D721Med (cell line): Measurements from ENCODE around the gene TAF7L.

ENCODE experiments used
- DNase-seq: peaks from one replicate; pipeline ENCODE4 v3.0.0; 2011; ENCODE audit warnings: low spot score; ENCODE audit not compliant: insufficient read length
- FAIRE-seq: peaks from 2 replicates; lab custom pipeline; 2011; peaks lifted over from hg19 to GRCh38; lab: Jason Lieb, UNC
- TF ChIP-seq, protein P1 (sequence below): IDR thresholded peaks from 2 replicates; pipeline ENCODE4 v1.5.1; 2012; ENCODE audit warnings: mild to moderate bottlenecking, control low read depth; ENCODE audit not compliant: insufficient read depth; ENCODE audit errors: missing control alignments

The TAF7L gene

GRCh38 chrX:101220662-101221260 lies 70.4 kb downstream of the TAF7L start:
- FAIRE-seq = no peak
- DNase-seq = no peak

DNA sequence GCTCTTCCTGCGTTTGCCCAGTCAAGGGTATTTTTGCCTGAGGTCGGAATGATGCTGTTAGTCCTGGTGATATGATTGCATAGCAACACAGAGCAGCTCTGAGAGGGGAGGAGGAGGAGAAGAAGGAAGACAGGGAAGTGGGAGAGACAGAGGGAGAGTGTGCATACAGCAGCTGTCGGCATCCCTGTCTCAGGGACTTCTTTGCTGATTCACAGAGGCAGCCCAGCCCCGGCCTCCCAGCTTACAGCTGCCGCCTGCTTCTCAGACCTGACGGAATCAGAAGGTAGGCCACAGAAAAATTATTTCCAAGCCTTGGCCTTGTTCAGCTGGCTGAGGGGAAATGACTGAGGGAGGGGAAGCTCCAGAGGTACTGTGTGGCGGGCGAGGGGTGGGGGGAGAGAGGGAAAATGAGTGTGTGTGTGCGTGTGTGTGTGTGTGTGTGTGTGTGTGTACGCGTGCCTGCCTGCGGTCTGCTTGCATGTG lies 71.2 kb downstream of the TAF7L start:
- no peak for FAIRE-seq
- DNase-seq = no peak
- TF ChIP-seq, protein P1, sequence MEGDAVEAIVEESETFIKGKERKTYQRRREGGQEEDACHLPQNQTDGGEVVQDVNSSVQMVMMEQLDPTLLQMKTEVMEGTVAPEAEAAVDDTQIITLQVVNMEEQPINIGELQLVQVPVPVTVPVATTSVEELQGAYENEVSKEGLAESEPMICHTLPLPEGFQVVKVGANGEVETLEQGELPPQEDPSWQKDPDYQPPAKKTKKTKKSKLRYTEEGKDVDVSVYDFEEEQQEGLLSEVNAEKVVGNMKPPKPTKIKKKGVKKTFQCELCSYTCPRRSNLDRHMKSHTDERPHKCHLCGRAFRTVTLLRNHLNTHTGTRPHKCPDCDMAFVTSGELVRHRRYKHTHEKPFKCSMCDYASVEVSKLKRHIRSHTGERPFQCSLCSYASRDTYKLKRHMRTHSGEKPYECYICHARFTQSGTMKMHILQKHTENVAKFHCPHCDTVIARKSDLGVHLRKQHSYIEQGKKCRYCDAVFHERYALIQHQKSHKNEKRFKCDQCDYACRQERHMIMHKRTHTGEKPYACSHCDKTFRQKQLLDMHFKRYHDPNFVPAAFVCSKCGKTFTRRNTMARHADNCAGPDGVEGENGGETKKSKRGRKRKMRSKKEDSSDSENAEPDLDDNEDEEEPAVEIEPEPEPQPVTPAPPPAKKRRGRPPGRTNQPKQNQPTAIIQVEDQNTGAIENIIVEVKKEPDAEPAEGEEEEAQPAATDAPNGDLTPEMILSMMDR = no peak

More at GRCh38 chrX:101220662-101221260, 70.4 kb downstream of the TAF7L start:
- TF ChIP-seq, protein P1 = no peak

- FAIRE-seq (no peak), DNase-seq (no peak)
- TF ChIP-seq, protein P1 = no peak
These were observed 71.8 kb downstream of the TAF7L start, which contains the start of gene DRP2 for GRCh38 chrX:101219116-101219863. TSS of gene DRP2 (plus strand) at chrX:101219786. CDS start at chrX:101231648, 11,862 bp downstream.
